ENCODE measurements around the gene THRSP. TPM values are rescaled to one million over a fixed set of nuclear protein-coding genes. Genes with fewer than 3 reads are reported as not detected.

Gene THRSP
- total and polyA plus RNA-seq, 2 experiments from 2014 or later: not detected

GRCh38 chr11:78050964-78051831 lies 12.5 kb upstream of the THRSP start:
- peak overlapping the region; percentile 18; the same call in 1 of the 3 replicates for H3K4me3 Mint-ChIP-seq
- no peak for TF ChIP-seq STAT1 (IDR thresholded peaks at IDR 0.05; ENCODE audit: unreplicated experiment)
- peak; percentile 26; the same call in 1 of the 2 replicates for TF ChIP-seq ETS1 (IDR thresholded peaks at IDR 0.05)
- TF ChIP-seq, protein P1, sequence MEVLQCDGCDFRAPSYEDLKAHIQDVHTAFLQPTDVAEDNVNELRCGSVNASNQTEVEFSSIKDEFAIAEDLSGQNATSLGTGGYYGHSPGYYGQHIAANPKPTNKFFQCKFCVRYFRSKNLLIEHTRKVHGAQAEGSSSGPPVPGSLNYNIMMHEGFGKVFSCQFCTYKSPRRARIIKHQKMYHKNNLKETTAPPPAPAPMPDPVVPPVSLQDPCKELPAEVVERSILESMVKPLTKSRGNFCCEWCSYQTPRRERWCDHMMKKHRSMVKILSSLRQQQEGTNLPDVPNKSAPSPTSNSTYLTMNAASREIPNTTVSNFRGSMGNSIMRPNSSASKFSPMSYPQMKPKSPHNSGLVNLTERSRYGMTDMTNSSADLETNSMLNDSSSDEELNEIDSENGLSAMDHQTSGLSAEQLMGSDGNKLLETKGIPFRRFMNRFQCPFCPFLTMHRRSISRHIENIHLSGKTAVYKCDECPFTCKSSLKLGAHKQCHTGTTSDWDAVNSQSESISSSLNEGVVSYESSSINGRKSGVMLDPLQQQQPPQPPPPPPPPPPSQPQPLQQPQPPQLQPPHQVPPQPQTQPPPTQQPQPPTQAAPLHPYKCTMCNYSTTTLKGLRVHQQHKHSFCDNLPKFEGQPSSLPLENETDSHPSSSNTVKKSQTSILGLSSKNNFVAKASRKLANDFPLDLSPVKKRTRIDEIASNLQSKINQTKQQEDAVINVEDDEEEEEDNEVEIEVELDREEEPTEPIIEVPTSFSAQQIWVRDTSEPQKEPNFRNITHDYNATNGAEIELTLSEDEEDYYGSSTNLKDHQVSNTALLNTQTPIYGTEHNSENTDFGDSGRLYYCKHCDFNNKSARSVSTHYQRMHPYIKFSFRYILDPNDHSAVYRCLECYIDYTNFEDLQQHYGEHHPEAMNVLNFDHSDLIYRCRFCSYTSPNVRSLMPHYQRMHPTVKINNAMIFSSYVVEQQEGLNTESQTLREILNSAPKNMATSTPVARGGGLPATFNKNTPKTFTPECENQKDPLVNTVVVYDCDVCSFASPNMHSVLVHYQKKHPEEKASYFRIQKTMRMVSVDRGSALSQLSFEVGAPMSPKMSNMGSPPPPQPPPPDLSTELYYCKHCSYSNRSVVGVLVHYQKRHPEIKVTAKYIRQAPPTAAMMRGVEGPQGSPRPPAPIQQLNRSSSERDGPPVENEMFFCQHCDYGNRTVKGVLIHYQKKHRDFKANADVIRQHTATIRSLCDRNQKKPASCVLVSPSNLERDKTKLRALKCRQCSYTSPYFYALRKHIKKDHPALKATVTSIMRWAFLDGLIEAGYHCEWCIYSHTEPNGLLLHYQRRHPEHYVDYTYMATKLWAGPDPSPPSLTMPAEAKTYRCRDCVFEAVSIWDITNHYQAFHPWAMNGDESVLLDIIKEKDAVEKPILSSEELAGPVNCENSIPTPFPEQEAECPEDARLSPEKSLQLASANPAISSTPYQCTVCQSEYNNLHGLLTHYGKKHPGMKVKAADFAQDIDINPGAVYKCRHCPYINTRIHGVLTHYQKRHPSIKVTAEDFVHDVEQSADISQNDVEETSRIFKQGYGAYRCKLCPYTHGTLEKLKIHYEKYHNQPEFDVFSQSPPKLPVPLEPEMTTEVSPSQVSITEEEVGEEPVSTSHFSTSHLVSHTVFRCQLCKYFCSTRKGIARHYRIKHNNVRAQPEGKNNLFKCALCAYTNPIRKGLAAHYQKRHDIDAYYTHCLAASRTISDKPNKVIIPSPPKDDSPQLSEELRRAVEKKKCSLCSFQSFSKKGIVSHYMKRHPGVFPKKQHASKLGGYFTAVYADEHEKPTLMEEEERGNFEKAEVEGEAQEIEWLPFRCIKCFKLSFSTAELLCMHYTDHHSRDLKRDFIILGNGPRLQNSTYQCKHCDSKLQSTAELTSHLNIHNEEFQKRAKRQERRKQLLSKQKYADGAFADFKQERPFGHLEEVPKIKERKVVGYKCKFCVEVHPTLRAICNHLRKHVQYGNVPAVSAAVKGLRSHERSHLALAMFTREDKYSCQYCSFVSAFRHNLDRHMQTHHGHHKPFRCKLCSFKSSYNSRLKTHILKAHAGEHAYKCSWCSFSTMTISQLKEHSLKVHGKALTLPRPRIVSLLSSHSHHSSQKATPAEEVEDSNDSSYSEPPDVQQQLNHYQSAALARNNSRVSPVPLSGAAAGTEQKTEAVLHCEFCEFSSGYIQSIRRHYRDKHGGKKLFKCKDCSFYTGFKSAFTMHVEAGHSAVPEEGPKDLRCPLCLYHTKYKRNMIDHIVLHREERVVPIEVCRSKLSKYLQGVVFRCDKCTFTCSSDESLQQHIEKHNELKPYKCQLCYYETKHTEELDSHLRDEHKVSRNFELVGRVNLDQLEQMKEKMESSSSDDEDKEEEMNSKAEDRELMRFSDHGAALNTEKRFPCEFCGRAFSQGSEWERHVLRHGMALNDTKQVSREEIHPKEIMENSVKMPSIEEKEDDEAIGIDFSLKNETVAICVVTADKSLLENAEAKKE (CRISPR knock-in tag; IDR thresholded peaks at IDR 0.05): no peak
- no peak for TF ChIP-seq ZNF331 (CRISPR knock-in tag; IDR thresholded peaks at IDR 0.05; ENCODE audit: low read depth)
- no peak for TF ChIP-seq REST (IDR thresholded peaks at IDR 0.05; ENCODE audit: unreplicated experiment)
- TF ChIP-seq JUNB (IDR thresholded peaks at IDR 0.05; ENCODE audit: unreplicated experiment): no peak
- TF ChIP-seq ZNF114 (CRISPR knock-in tag; IDR thresholded peaks at IDR 0.05): no peak
- TF ChIP-seq POLR2AphosphoS5 (IDR thresholded peaks at IDR 0.05; ENCODE audit: low read depth): 0 out of 2 replicates have a peak, but pooled peaks have one; percentile 31
- TF ChIP-seq NANOG (IDR thresholded peaks at IDR 0.05; ENCODE audit: borderline replicate concordance): no peak
- TF ChIP-seq EZH2 (IDR thresholded peaks at IDR 0.05; ENCODE audit: low read depth, unreplicated experiment): no peak
- TF ChIP-seq, protein P2, sequence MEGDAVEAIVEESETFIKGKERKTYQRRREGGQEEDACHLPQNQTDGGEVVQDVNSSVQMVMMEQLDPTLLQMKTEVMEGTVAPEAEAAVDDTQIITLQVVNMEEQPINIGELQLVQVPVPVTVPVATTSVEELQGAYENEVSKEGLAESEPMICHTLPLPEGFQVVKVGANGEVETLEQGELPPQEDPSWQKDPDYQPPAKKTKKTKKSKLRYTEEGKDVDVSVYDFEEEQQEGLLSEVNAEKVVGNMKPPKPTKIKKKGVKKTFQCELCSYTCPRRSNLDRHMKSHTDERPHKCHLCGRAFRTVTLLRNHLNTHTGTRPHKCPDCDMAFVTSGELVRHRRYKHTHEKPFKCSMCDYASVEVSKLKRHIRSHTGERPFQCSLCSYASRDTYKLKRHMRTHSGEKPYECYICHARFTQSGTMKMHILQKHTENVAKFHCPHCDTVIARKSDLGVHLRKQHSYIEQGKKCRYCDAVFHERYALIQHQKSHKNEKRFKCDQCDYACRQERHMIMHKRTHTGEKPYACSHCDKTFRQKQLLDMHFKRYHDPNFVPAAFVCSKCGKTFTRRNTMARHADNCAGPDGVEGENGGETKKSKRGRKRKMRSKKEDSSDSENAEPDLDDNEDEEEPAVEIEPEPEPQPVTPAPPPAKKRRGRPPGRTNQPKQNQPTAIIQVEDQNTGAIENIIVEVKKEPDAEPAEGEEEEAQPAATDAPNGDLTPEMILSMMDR (conservative IDR thresholded peaks at IDR 0.05; ENCODE audit: low read depth in 2 of 2): no peak
- no peak for TF ChIP-seq EZH2phosphoT487 (IDR thresholded peaks at IDR 0.05; ENCODE audit: unreplicated experiment)
- no peak for TF ChIP-seq CREB1 (CRISPR knock-in tag; IDR thresholded peaks at IDR 0.05; ENCODE audit: low read depth)
- Histone ChIP-seq H3K4me3 (0 out of 2 replicates have a peak overlapping the region, but pooled peaks have one; percentile 16), H3F3A (replicated peaks; ENCODE audit: low read depth) (no peaks in the 10 kb centered on the region), H3K27ac (ENCODE audit: low read depth) (peak overlapping the region; percentile 83), H4K20me1 (replicated peaks; ENCODE audit: insufficient read depth) (no peaks in the 10 kb centered on the region), H3K4me2 (peak overlapping the region; percentile 38), H3K36me3 (ENCODE audit: insufficient read depth) (no peaks in the 10 kb centered on the region), H3K27me3 (ENCODE audit: insufficient read depth) (no peaks in the 10 kb centered on the region), H3K79me2 (replicated peaks; ENCODE audit: insufficient read depth) (no peaks in the 10 kb centered on the region), H2AFZ (peak overlapping the region; percentile 80), H3K9me2 (ENCODE audit: insufficient read depth) (peaks cover 7% of the 10 kb centered on the region; the same call in 1 of the 2 replicates), H3K4me1 (ENCODE audit: insufficient read depth) (peaks cover 13% of the 10 kb centered on the region; the same call in 1 of the 2 replicates)
- H3K36me3 Mint-ChIP-seq (ENCODE audit: low read depth): no peaks in the 10 kb centered on the region
- peaks cover 21% of the 10 kb centered on the region for H3K4me1 Mint-ChIP-seq
- no peaks in the 10 kb centered on the region for H3K9me3 Mint-ChIP-seq
- peaks cover 3% of the 10 kb centered on the region for H3K27me3 Mint-ChIP-seq (ENCODE audit: insufficient read depth, low read depth, poor library complexity)
- DNase-seq (ENCODE audit: low spot score) (peak; percentile 72), ATAC-seq (peak; percentile 46)
- H3K27ac Mint-ChIP-seq: peak overlapping the region; percentile 96
